HG03060 (cell line): ENCODE results near the gene ADAMTSL5.
"Not testable (repeated sequence)": the region's sequence is repeated elsewhere in the genome, so short reads cannot be mapped to it uniquely, and the experiment has no call there.

ENCODE experiments used
- ATAC-seq: cut with Tn5 transposase; IDR thresholded peaks from one replicate; pipeline ENCODE4 v1.9.1; 2021; ENCODE audit warnings: low read depth, moderate number of reproducible peaks; ENCODE audit not compliant: unreplicated experiment

ADAMTSL5 gene

GRCh38 chr19:1531587-1531986, 18.8 kb upstream of the ADAMTSL5 start:
- no peak for ATAC-seq

DNA sequence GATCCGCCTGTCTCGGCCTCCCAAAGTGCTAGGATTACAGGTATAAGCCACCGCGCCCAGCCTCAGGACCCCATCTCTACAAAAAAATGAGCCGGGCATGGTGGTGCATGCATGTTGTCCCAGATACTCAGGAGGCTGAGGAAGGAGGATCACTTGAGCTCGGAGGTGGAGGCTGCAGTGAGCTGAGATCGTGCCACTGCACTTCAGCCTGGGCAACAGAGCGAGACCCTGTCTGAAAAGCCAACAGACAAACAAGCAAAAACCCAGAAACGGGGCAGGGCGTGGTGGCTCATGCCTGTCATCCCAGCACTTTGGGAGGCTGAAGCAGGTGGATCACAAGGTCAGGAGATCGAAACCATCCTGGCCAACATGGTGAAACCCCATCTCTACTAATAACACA, 18.0 kb upstream of the ADAMTSL5 start:
- not testable (repeated sequence) for ATAC-seq

DNA sequence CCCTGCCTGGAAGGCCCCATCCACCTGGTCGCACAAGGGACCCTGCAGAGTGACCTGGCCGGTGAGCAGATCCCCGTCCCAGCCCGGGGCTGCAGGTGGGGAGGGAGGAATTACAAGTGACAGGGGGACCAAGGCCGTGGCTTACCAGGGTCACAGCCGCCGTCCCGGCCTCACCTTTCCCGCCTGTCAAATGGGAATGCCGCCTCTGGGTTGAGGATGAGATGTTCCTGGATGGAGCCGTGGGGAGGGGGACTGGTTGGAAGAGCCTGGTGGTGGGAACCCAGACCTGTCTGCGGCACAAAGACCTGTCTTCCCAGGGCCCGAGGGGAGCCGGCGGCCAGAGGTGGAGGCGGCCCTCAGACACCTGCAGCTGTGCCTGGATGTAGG, 16.6 kb upstream of the ADAMTSL5 start:
- no peak for ATAC-seq

DNA sequence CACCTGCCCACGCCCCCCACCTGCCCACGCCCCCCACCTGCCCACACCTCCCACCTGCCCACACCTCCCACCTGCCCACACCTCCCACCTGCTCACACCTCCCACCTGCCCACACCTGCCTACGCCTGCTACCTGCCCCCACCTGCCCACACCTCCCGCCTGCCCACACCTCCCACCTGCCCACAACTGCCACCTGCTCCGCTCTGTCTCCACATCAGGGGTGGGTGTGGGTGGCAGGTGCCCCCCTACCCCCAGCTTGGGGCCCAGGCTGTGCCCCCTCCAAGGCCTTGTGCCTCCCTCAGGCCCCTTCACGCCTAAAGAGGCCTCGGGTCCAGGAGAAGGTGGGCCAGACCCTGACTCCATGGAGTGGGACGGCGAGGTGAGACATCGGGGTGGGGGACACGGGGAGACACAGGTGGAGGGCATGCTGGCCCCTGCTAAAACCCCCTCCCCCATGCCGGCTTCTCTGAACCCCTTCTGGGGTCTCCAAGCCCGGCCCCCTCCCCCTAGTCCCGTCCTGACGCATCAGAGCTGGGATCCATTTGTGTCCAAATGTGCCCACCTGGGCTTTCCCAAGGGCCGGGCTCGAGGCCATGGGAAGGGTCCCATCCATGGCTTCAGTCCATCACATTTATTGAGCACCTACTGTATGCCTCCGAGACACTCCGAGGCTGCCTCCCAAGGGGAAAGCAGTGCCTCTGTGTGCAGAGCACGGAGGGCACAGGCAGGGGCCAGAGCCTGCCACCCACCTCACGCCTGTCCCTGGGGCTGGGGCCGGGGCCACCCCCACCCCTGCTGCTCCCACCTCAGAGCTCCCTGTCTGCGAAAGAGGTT, 16.0 kb upstream of the ADAMTSL5 start:
- no peak for ATAC-seq

DNA sequence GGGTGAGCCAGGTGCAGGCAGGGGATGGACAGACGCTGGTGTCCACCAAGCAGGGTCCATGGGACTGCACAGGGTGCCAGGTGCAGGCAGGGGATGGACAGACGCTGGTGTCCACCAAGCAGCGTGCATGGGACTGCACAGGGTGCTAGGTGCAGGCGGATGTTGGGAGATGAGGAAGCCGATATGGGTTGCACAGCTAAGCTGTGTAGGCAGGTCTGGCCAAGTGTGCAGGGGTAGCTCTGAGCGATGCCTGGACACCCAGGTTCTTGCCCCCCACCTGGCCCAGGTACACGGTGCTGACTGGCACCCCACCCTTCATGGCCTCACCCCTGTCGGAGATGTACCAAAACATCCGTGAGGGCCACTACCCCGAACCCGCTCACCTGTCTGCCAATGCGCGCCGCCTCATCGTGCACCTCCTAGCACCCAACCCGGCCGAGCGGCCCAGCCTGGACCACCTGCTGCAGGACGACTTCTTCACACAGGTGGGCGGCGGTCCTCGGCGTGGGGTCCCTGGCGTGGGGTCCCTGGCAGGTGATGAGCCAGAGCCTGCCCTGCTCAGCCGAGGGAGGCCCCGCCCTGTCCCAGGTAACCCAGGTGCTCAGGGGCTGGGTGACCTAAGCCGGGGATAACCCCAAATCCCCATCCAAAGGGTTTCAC, 15.0 kb upstream of the ADAMTSL5 start:
- ATAC-seq, result no peak

DNA sequence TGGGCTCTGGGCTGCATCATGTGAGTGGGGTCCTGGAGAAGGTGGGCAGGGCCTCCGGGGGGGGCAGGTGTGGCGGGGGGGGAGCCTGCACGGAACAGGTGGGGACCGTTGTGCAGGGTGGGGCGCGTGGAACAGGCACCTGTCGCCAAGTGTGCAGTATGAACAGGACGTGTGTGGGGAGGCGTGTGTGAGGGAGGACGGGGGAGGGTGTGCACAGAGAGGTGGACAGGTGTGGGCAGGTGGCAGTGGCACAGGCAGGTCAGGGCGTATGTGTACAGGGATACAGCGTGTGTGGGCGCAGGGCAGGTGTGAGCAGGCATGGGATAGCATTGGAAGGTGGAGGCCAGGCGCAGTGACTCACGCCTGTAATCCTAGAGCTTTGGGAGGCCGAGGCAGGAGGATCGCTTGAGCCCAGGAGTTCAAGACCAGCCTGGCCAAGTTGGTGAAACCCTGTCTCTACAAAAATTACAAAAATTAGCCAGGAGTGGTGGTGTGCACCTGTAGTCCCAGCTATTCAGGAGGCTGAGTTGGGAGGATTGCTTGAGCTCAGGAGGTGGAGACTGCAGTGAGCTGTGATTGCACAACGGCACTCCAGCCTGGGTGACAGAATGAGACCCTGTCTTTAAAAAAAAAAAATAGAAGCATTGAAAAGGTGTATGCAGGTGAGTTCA, 14.3 kb upstream of the ADAMTSL5 start:
- no peak for ATAC-seq

GRCh38 chr19:1526066-1526778, 13.4 kb upstream of the ADAMTSL5 start:
- ATAC-seq, result no peak

DNA sequence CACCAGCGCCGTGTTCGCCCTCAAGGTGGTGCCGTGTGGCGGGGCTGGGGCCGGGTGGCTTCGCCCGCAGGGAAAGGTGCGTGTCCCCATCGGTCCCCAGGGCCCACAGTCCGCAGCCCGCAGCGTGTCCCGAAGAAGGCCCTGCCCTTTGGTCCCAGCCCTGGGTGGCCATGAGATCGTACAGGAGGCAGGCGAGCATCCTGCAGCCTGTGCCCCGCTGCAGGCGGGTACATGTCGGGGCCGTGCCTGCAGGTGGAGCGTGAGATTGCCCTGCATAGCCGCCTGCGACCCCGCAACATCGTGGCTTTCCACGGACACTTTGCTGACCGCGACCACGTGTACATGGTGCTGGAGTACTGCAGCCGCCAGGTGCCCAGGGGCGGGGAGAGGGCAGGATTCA, 12.5 kb upstream of the ADAMTSL5 start:
- no peak for ATAC-seq

- no peak for ATAC-seq
Observed at GRCh38 chr19:1524972-1525325, 12.1 kb upstream of the ADAMTSL5 start.

DNA sequence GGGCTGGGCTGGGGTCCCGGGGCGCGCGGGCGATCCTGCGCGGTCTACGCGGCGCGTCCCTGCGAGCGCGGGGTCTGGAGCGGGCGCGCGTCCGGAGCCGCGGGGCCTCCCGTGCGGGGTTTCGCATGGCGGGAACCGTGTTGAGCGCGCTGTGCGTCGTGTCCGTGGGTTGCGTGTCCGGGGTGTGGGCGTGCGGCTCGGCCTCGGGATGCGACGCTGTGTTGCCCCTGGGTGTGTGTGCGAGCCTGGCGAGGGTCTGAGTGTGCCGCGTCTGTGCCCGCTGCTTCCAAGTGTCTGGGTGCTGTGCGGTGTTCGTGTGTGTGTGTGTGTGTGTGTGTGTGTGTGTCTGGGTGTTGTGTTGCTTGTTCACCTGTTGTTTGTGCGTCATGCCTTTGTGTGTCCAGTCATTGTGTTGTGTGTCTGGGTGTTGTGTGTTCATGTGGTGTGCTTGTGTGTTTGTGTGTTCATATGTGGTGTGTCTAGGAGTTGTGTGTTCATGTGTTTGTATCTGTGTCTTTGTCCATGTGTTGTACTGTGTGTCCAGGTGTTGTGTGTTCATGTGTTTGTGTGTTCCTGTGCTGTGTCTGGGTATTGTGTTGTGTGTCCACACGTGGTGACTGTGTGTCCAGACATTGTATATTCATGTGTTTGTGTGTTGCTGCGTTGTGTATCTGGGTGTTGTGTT, 11.6 kb upstream of the ADAMTSL5 start:
- no peak for ATAC-seq

GRCh38 chr19:1523412-1524286, 10.8 kb upstream of the ADAMTSL5 start, which contains the start of gene PLK5:
Gene PLK5, plus strand, starts transcription at chr19:1524077. Its CDS starts 2,920 bp downstream, at chr19:1526997.
- no peak for ATAC-seq

- ATAC-seq, result no peak
Observed at GRCh38 chr19:1522838-1523237, 10.0 kb upstream of the ADAMTSL5 start.

DNA sequence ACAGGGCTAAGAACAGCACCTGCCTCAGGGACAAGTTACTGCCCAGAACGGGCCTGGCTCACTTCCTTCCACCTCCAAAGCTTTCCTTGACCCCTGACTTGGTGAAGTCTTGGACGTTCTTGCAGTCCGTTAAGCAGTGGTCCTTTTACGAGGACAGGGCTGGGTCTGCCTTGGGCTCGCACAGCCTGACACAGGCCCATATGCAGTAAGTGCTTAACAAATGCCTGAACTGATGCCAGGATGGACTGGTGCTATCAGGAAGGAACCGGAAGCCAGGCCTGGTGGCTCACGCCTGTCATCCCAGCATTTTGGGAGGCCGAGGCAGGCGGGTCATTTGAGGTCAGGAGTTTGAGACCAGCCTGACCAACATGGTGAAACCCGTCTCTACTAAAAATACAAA, 9.2 kb upstream of the ADAMTSL5 start:
- no peak for ATAC-seq

DNA sequence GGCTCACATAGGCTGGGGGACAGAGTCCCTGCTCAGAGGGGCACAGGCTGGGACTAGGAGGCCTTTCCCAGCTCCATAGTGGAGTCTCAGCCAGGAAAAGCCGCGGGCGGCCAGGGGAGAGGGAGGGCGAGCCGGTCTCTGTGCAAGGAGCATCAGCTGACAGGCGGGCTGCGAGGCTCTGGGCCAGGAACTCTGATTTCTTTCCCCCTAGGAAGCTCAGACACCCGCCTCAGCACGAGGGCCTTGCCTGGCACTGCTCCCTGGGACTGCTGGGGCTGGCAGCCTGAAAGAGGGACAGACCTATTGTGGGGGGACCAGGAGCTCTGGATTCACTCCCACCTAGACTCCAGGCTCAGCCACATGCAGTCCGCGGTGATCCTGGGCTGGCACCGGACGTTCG, 8.8 kb upstream of the ADAMTSL5 start:
- ATAC-seq, result no peak

DNA sequence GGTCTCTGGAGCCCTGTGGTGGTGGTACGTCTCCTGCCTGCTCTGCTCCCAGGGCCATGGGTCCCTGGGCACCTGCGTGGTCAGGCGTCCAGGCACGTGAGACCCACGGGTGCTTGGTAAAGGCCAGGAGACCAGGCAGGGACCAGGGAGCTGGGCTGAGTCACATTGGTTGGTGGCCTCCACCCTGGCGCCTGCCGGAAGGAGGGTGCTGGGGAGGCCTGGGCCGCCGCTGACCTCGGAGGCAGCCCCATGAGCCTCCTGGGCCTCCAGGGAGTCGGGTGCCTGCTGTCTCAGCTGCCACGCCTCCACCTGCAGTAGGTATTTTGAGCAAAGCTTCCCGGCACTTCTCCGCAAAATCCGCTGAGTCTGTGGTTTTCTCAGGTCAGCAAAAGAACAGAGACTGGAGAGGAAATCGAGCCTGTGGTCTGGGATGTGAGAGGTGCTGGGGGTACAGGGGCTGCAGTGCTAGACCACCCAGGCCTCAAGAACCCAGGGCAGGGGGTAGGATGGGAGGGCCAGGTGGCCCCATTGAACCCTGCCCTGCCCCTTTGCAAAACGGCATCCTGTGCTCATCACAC, 7.5 kb upstream of the ADAMTSL5 start:
- ATAC-seq, result no peak

DNA sequence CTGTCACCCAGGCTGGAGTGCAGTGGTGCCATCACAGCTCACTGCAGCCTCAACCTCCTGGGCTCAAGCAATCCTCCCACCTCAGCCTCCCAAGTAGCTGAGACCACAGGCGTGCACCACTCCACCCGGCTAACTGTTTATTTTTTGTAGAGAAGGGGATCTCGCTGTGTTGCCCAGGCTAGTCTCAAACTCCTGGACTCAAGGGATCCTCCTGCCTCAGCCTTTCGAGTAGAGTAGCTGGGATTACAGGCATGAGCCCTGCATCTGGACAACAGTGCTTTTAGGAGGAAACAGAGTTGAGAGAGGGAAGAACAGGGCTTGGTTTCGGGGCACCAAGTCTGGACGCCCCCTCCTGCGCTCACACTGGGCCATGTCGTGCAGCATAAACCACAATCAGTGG, 7.0 kb upstream of the ADAMTSL5 start:
- ATAC-seq, result not testable (repeated sequence)

GRCh38 chr19:1518471-1518870, 5.7 kb upstream of the ADAMTSL5 start:
- ATAC-seq, result no peak

DNA sequence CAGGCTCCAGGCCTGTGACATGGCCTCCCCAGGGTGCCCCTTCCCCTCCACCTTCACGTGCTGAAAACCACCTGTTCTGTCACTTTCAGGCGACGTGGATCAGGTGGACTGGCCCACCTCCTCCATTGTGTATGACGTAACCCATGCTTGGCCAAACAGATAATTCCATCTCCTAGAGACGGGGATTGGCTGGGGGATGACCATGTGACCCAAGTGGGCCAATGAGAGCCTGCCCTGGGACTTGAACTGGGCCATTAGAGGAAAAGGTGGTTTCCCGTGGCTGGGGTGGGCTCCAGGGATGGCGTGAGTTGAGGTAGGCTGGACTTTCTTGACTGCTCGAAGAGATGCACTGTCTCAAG, 3.6 kb upstream of the ADAMTSL5 start:
- no peak for ATAC-seq
